GM18907 (cell line): Measurements from ENCODE around the gene JOSD2.

Experiments
- ATAC-seq: cut with Tn5 transposase; IDR thresholded peaks from one replicate; pipeline ENCODE4 v1.9.1; 2021; ENCODE audit warnings: mild to moderate bottlenecking, moderate library complexity; ENCODE audit not compliant: unreplicated experiment

JOSD2 gene

GRCh38 chr19:50457300-50457699 is 53.7 kb downstream of the JOSD2 start:
- no peak for ATAC-seq
